SK-N-SH treated with all-trans-retinoic acid at 6 μM for 48 hours (cell line): ENCODE measurements around the gene VPS41.

Source experiments
- ATAC-seq: fragments of 200-7000 bp; cut with Tn5 transposase; 3 replicates; pipeline ENCODE4 v1.9.1; 2020; ENCODE audit warnings: mild to moderate bottlenecking, moderate library complexity
- ARNTL ChIP-seq: fragments of 450-650 bp; formaldehyde crosslinking; IDR thresholded peaks from 2 replicates; pipeline ENCODE4 v1.5.0; 2020; ENCODE audit warnings: low read depth, mild to moderate bottlenecking, moderate library complexity, borderline replicate concordance
- BACH2 ChIP-seq: fragments of 250-450 bp; sonication (Bioruptor Pico); IDR thresholded peaks from 2 replicates; pipeline ENCODE4 v1.9.0; 2021; ENCODE audit warnings: mild to moderate bottlenecking, borderline replicate concordance
- CREB5 ChIP-seq: fragments of 250-450 bp; sonication (Bioruptor Pico); IDR thresholded peaks from 2 replicates; pipeline ENCODE4 v1.5.1; 2020; ENCODE audit warnings: low read depth, mild to moderate bottlenecking, moderate library complexity
- CSDC2 ChIP-seq: fragments of 250-450 bp; sonication (Bioruptor Pico); IDR thresholded peaks from 2 replicates; pipeline ENCODE4 v1.5.0; 2020; ENCODE audit warnings: mild to moderate bottlenecking, moderate library complexity
- GLIS3 ChIP-seq: fragments of 250-450 bp; sonication (Bioruptor Pico); IDR thresholded peaks from 2 replicates; pipeline ENCODE4 v1.5.0; 2020; ENCODE audit warnings: mild to moderate bottlenecking, moderate library complexity
- OSR1 ChIP-seq: fragments of 250-450 bp; sonication (Bioruptor Pico); IDR thresholded peaks from 2 replicates; pipeline ENCODE4 v1.8.0; 2022; ENCODE audit warnings: moderate library complexity, mild to moderate bottlenecking, inconsistent platforms
- PATZ1 ChIP-seq: fragments of 250-450 bp; sonication (Bioruptor Pico); IDR thresholded peaks from 2 replicates; pipeline ENCODE4 v1.8.0; 2020; ENCODE audit warnings: mild to moderate bottlenecking, moderate library complexity, borderline replicate concordance
- PPARA ChIP-seq: fragments of 250-450 bp; sonication (Bioruptor Pico); IDR thresholded peaks from 2 replicates; pipeline ENCODE4 v1.5.0; 2020; ENCODE audit warnings: mild to moderate bottlenecking, borderline replicate concordance
- RARB ChIP-seq: fragments of 250-450 bp; sonication (Bioruptor Pico); IDR thresholded peaks from 2 replicates; pipeline ENCODE4 v1.8.0; 2021; ENCODE audit warnings: mild to moderate bottlenecking, moderate library complexity
- SNAI2 ChIP-seq: fragments of 250-450 bp; sonication (Bioruptor Pico); IDR thresholded peaks from 2 replicates; pipeline ENCODE4 v1.5.0; 2020; ENCODE audit warnings: mild to moderate bottlenecking, moderate library complexity
- TCF4 ChIP-seq: fragments of 250-450 bp; sonication (Bioruptor Pico); IDR thresholded peaks from 2 replicates; pipeline ENCODE4 v1.8.0; 2021; ENCODE audit warnings: mild to moderate bottlenecking, moderate library complexity, borderline replicate concordance
- TOX ChIP-seq: fragments of 250-450 bp; sonication (Bioruptor Pico); IDR thresholded peaks from 2 replicates; pipeline ENCODE4 v1.8.0; 2021; ENCODE audit warnings: mild to moderate bottlenecking, moderate library complexity, borderline replicate concordance
- ZC3H10 ChIP-seq: fragments of 250-450 bp; sonication (Bioruptor Pico); IDR thresholded peaks from 2 replicates; pipeline ENCODE4 v1.5.1; 2021; ENCODE audit warnings: mild to moderate bottlenecking, moderate library complexity
- ZFP3 ChIP-seq: fragments of 250-450 bp; sonication (Bioruptor Pico); IDR thresholded peaks from 2 replicates; pipeline ENCODE4 v1.5.0; 2020; ENCODE audit warnings: mild to moderate bottlenecking, moderate library complexity
- ZFP30 ChIP-seq: fragments of 450-650 bp; formaldehyde crosslinking; IDR thresholded peaks from 2 replicates; pipeline ENCODE4 v1.5.0; 2022; ENCODE audit warnings: mild to moderate bottlenecking, moderate library complexity
- ZNF565 ChIP-seq: fragments of 450-650 bp; formaldehyde crosslinking; conservative IDR thresholded peaks from 2 replicates; pipeline ENCODE4 v1.5.0; 2020; ENCODE audit warnings: low read depth, mild to moderate bottlenecking, moderate library complexity
- ZNF70 ChIP-seq: fragments of 450-650 bp; formaldehyde crosslinking; IDR thresholded peaks from 2 replicates; pipeline ENCODE4 v1.5.0; 2020; ENCODE audit warnings: mild to moderate bottlenecking, moderate library complexity
- ZNF8 ChIP-seq: fragments of 450-650 bp; formaldehyde crosslinking; IDR thresholded peaks from 2 replicates; pipeline ENCODE4 v1.5.0; 2020; ENCODE audit warnings: mild to moderate bottlenecking, moderate library complexity
- TF ChIP-seq, protein P1 (sequence below): fragments of 250-450 bp; sonication (Bioruptor Pico); IDR thresholded peaks from 2 replicates; pipeline ENCODE4 v1.5.0; 2020; ENCODE audit warnings: mild to moderate bottlenecking, moderate library complexity
- TF ChIP-seq, protein P2 (sequence below): fragments of 250-450 bp; sonication (Bioruptor Pico); IDR thresholded peaks from 2 replicates; pipeline ENCODE4 v1.8.0; 2021; ENCODE audit warnings: low read depth, mild to moderate bottlenecking, moderate library complexity, borderline replicate concordance

The VPS41 gene

GRCh38 chr7:38834357-38834756 is 74.6 kb downstream of the VPS41 start:
- ATAC-seq: no peak
- TF ChIP-seq RARB (CRISPR knock-in tag): no peak
- TF ChIP-seq ZNF565: no peak
- no peak for TF ChIP-seq TCF4 (CRISPR knock-in tag)
- no peak for TF ChIP-seq CSDC2 (CRISPR knock-in tag)
- no peak for TF ChIP-seq BACH2 (CRISPR knock-in tag)
- no peak for TF ChIP-seq ZFP3
- TF ChIP-seq OSR1 (CRISPR knock-in tag): no peak
- TF ChIP-seq ZFP30: no peak

GRCh38 chr7:38833329-38833728 is 75.7 kb downstream of the VPS41 start:
- TF ChIP-seq, protein P1, sequence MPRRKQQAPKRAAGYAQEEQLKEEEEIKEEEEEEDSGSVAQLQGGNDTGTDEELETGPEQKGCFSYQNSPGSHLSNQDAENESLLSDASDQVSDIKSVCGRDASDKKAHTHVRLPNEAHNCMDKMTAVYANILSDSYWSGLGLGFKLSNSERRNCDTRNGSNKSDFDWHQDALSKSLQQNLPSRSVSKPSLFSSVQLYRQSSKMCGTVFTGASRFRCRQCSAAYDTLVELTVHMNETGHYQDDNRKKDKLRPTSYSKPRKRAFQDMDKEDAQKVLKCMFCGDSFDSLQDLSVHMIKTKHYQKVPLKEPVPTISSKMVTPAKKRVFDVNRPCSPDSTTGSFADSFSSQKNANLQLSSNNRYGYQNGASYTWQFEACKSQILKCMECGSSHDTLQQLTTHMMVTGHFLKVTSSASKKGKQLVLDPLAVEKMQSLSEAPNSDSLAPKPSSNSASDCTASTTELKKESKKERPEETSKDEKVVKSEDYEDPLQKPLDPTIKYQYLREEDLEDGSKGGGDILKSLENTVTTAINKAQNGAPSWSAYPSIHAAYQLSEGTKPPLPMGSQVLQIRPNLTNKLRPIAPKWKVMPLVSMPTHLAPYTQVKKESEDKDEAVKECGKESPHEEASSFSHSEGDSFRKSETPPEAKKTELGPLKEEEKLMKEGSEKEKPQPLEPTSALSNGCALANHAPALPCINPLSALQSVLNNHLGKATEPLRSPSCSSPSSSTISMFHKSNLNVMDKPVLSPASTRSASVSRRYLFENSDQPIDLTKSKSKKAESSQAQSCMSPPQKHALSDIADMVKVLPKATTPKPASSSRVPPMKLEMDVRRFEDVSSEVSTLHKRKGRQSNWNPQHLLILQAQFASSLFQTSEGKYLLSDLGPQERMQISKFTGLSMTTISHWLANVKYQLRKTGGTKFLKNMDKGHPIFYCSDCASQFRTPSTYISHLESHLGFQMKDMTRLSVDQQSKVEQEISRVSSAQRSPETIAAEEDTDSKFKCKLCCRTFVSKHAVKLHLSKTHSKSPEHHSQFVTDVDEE (CRISPR knock-in tag): no peak
- TF ChIP-seq CSDC2 (CRISPR knock-in tag) (no peak), RARB (CRISPR knock-in tag) (no peak), ZNF70 (CRISPR knock-in tag) (no peak), ZFP3 (no peak), ARNTL (no peak), ZNF8 (CRISPR knock-in tag) (no peak), OSR1 (CRISPR knock-in tag) (no peak), PPARA (no peak), GLIS3 (CRISPR knock-in tag) (no peak), BACH2 (CRISPR knock-in tag) (no peak), ZC3H10 (CRISPR knock-in tag) (no peak), CREB5 (no peak), PATZ1 (CRISPR knock-in tag) (no peak), TOX (CRISPR knock-in tag) (no peak)
- TF ChIP-seq, all 23 proteins: peak for 0
- ATAC-seq: no peak

DNA sequence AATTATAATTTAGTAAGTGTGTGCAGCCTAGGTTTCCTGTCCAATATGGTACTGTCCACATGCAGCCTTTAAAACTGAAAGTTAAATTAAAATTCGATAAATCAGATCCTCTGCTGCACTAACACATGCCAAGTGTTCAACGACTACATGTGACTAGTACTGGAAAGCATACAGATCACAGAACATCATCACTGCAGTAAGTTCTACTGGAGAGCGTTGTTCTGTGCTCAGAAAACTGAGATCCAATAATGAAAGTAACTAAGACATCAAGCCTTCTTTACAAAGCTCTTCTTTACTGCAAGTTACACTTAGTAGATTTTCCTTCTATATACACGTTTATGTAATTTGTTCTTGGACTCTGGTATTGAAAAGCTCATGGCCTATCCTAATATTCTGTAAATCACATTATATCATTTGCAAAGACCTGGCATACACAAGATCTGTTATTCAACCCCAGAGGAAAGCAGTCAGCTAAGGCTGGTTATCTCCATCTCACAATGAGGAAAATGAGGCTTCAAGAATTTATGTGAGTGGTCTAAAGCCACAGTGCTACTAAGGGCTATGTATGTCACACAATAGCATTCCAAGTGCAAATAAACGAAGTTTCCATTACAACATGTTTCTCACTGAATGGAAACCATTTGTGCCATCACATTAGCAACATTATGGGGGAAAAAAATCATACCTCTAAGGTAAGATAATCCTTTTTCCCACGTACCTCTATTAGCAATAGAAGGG is 77.6 kb downstream of the VPS41 start:
- TF ChIP-seq CREB5 (no peak), ZFP30 (no peak), SNAI2 (CRISPR knock-in tag) (no peak), TOX (CRISPR knock-in tag) (no peak), ARNTL (no peak), ZFP3 (no peak), GLIS3 (CRISPR knock-in tag) (no peak), TCF4 (CRISPR knock-in tag) (no peak), BACH2 (CRISPR knock-in tag) (no peak), ZNF8 (CRISPR knock-in tag) (no peak), PPARA (no peak)
- ATAC-seq: peak; percentile 52

DNA sequence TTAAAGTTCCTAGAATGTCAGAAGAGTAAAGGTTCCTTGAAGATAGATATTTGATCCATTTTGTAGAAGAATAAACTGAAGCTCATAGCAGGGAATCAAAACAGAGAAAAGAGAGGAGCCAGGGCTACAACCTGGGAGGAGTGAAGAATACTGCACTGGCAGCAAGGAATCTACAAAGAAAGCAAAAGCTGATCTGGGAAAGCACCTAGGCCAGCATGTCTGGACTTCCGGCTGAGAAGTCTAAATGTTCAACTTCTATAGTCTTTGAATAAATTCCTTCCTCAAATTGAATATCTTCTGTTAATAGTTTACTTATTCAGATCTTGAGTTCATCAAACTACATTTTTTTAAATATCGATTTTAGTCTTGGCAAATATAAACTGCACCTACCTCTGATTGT is 78.2 kb downstream of the VPS41 start:
- ATAC-seq: no peak
- no peak for TF ChIP-seq OSR1 (CRISPR knock-in tag)
- no peak for TF ChIP-seq RARB (CRISPR knock-in tag)
- TF ChIP-seq BACH2 (CRISPR knock-in tag): no peak
- TF ChIP-seq ZNF8 (CRISPR knock-in tag): no peak
- TF ChIP-seq PPARA: no peak
- no peak for TF ChIP-seq ZNF70 (CRISPR knock-in tag)
- TF ChIP-seq, protein P2, sequence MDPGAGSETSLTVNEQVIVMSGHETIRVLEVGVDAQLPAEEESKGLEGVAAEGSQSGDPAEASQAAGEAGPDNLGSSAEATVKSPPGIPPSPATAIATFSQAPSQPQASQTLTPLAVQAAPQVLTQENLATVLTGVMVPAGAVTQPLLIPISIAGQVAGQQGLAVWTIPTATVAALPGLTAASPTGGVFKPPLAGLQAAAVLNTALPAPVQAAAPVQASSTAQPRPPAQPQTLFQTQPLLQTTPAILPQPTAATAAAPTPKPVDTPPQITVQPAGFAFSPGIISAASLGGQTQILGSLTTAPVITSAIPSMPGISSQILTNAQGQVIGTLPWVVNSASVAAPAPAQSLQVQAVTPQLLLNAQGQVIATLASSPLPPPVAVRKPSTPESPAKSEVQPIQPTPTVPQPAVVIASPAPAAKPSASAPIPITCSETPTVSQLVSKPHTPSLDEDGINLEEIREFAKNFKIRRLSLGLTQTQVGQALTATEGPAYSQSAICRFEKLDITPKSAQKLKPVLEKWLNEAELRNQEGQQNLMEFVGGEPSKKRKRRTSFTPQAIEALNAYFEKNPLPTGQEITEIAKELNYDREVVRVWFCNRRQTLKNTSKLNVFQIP (CRISPR knock-in tag): no peak
